NB4 (cell line): ENCODE data around the gene KRTAP4-2.

Experiments
- CTCF ChIP-seq: IDR thresholded peaks from one replicate; pipeline ENCODE4 v1.5.1; 2012; ENCODE audit warnings: low read depth, low read length
- TF ChIP-seq, protein P1 (sequence below): IDR thresholded peaks from 2 replicates; pipeline ENCODE4 v1.6.1; 2011; ENCODE audit warnings: low read depth, low read length

- TF ChIP-seq CTCF: no peak
- TF ChIP-seq, protein P1, sequence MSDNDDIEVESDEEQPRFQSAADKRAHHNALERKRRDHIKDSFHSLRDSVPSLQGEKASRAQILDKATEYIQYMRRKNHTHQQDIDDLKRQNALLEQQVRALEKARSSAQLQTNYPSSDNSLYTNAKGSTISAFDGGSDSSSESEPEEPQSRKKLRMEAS: no peak
These were observed 32.8 kb downstream of the KRTAP4-2 start for GRCh38 chr17:41145261-41145660.
